Caco-2 (cell line): ENCODE results near the gene KLF6. TPM values are rescaled to one million over a fixed set of nuclear protein-coding genes. Genes with fewer than 3 reads are reported as not detected.
A peak's percentile ranks its signal among the peaks of the same experiment; 100 is the strongest.

Experiments used
- Bru-seq: library from RNA; stranded (reverse); fragments of 400-500 nt; gene quantifications from one replicate; lab custom pipeline; 2021; lab: Mats Ljungman, UMichigan
- BruChase-seq, 2 experiments: library from RNA; stranded (reverse); fragments of 400-500 nt; gene quantifications; one replicate each; lab custom pipeline; 2021; lab: Mats Ljungman, UMichigan
- BruUV-seq: library from RNA; stranded (reverse); fragments of 400-500 nt; replicated peaks from 2 replicates; lab custom pipeline; 2021; lab: Mats Ljungman, UMichigan
- CTCF ChIA-PET: fragments of 300-600 bp; sonication (Branson Sonifier 250); formaldehyde crosslinking; loops from one replicate; lab custom pipeline; 2022; ENCODE audit warnings: antibody characterized with exemption; lab: Charles Lee
- POLR2A ChIA-PET: fragments of 300-600 bp; sonication (Branson Sonifier 250); formaldehyde crosslinking; loops from one replicate; lab custom pipeline; 2022; ENCODE audit warnings: antibody characterized with exemption; lab: Charles Lee
- DNase-seq, 2 experiments: peaks; one replicate each; pipeline versions ENCODE4 v3.0.0 to v3.0.0-alpha.2; 2020 to 2022
- H3K27me3 ChIP-seq: replicated peaks from 2 replicates; pipeline ENCODE4 v1.6.0; 2011; ENCODE audit warnings: low read length; ENCODE audit not compliant: control insufficient read depth, insufficient read depth
- H3K36me3 ChIP-seq: 2 replicates; pipeline ENCODE4 v1.5.1; 2011; ENCODE audit warnings: low read length; ENCODE audit not compliant: control insufficient read depth, insufficient read depth
- H3K4me1 ChIP-seq: fragments of 250-450 bp; sonication (Bioruptor Pico); 2 replicates; pipeline ENCODE4 v1.5.1; 2020; ENCODE audit warnings: mild to moderate bottlenecking
- H3K4me3 ChIP-seq: 2 replicates; pipeline ENCODE4 v1.5.1; 2011; ENCODE audit warnings: low read depth, mild to moderate bottlenecking, control low read depth, low read length
- H3K9me3 ChIP-seq: fragments of 250-450 bp; sonication (Bioruptor Pico); 2 replicates; pipeline ENCODE4 v1.5.1; 2020; ENCODE audit warnings: mild to moderate bottlenecking, moderate library complexity
- H3K27ac Mint-ChIP-seq: one replicate; pipeline ENCODE4 v1.8.0; 2022; ENCODE audit warnings: mixed read lengths; ENCODE audit not compliant: unreplicated experiment
- H3K27me3 Mint-ChIP-seq: one replicate; pipeline ENCODE4 v1.8.0; 2022; ENCODE audit warnings: mixed read lengths; ENCODE audit not compliant: insufficient read depth, unreplicated experiment
- H3K36me3 Mint-ChIP-seq: one replicate; pipeline ENCODE4 v1.8.0; 2022; ENCODE audit warnings: mild to moderate bottlenecking, mixed read lengths; ENCODE audit not compliant: insufficient read depth, unreplicated experiment
- H3K4me1 Mint-ChIP-seq: one replicate; pipeline ENCODE4 v1.8.0; 2022; ENCODE audit warnings: low read depth, mixed read lengths; ENCODE audit not compliant: unreplicated experiment
- H3K4me3 Mint-ChIP-seq: one replicate; pipeline ENCODE4 v1.8.0; 2022; ENCODE audit warnings: mild to moderate bottlenecking, moderate library complexity, mixed read lengths; ENCODE audit not compliant: unreplicated experiment
- H3K9me3 Mint-ChIP-seq: one replicate; pipeline ENCODE4 v1.8.0; 2022; ENCODE audit warnings: mixed read lengths; ENCODE audit not compliant: unreplicated experiment
- intact Hi-C: fragments of 100-400 bp; cut with micrococcal nuclease; formaldehyde crosslinking; loops from one replicate; pipeline ENCODE4 v1.10.0; 2022; ENCODE audit not compliant: unreplicated experiment
- long read RNA-seq: library from polyadenylated mRNA; stranded (forward); transcript quantifications from one replicate; pipeline ENCODE4 v2.0.0, GENCODE V29; 2022
- total RNA-seq: library from RNA; stranded (reverse); gene quantifications from 2 replicates; pipeline ENCODE4 v1.2.3, GENCODE V29; 2022
- TF ChIP-seq, protein P1 (sequence below), 2 experiments: fragments of 200-600 bp in 1 of 2; IDR thresholded peaks; 1 replicate in 1 of 2; 2 replicates in 1 of 2; pipeline versions ENCODE4 v1.5.1 to v1.8.0; 2011 to 2022; ENCODE audit warnings: antibody characterized with exemption in 1 of 2, control low read depth in 1 of 2, inconsistent platforms in 1 of 2, low read depth in 1 of 2, low read length in 1 of 2, mild to moderate bottlenecking in 1 of 2, moderate library complexity in 1 of 2; ENCODE audit not compliant: insufficient read depth in 1 of 2, severe bottlenecking in 1 of 2, unreplicated experiment in 1 of 2

The KLF6 gene
- total RNA-seq (78.5 and 84.5 TPM in 2 replicates), Bru-seq, nascent RNA (percentile 99 among the genes with signal in this experiment), BruChase-seq, experiment 1, labeled RNA remaining after a 2-hour chase (percentile 96 among the genes with signal in this experiment), BruChase-seq, experiment 2, labeled RNA remaining after a 6-hour chase (percentile 90 among the genes with signal in this experiment)
- long read RNA-seq, full-length matches to known transcripts, result 72 of 111 reads
- long read RNA-seq, partial matches to known transcripts, result 3 of 111 reads
- long read RNA-seq, other reads (novel, unspliced or antisense), result 36 of 111 reads

DNA sequence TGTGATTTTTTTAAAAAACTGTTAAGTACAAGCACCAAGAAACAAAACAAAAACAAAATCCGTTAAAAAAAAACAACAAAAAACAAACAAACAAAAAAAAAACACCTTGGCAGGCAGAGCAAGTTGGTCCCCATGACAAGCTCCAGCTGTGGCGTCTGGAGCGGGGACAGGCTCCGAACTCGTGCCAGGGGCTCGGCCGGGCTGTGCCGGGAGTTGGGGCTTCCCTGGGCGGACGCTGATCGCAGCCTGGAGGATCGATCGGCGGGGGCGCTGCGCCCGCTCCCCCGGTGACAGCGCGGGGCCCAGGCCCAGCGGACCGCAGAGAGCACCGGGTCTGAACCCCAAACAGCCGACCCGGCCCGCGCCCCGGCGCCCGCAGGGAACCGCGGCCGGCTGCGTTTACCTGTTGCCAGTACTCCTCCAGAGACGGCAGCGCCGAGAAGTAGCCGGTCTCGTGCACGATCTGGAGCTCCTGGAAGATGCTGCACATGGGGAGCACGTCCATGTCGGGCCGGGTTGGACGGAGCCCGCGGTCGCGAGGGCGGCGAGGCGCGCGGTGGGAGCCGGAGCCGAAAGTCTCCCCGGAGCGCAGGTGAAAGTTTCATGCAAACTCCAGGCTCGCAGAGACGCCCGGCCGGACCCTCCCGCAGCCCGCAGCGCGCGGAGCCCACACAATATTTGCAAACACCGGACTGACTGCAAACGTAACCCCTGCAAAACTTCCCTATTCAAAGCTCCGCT, at the start of gene KLF6:
TSS of gene KLF6 (minus strand) at position 700 of the 741 bp plus-strand sequence. CDS start at position 505, 195 bp downstream.
- Mint-ChIP-seq H3K27me3 (no peaks in the 10 kb centered on the region), H3K4me1 (peaks cover 35% of the 10 kb centered on the region)
- intact Hi-C loops, result loop anchor here (1.0 to 10.0 kb wide), 9 partner anchors 8 to 587 kb away; no protein-coding TSS in a partner anchor

DNA sequence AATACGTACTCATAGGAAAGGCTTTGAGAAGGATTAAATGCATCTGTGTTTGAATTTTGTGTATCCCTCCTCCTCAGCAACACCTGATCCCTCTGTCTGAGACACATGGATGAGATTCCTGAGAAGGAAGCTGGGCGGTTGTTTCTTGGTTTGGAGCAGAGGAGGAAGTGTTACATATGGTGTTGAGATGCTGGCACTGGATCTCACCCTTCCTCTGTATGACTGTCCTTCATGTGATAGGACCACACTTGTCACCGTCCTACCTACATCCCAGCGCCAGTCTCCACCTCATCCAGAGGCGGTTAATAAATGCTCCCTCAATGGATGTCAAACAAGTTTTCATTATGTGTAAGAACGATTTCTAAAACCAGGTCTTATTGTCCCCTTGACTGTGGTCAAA, 49.4 kb upstream of the KLF6 start:
- ChIA-PET CTCF (interaction anchor here (0.6 kb wide), 1 partner anchor 416 kb away, joined by 4 read pairs; no protein-coding TSS in a partner anchor), POLR2A (no interaction called here)
- Histone ChIP-seq H3K4me1 (peaks cover 48% of the 10 kb centered on the region), H3K36me3 (no peaks in the 10 kb centered on the region), H3K27me3 (no peaks in the 10 kb centered on the region), H3K9me3 (no peaks in the 10 kb centered on the region), H3K4me3 (no peak overlapping the region)
- intact Hi-C loops, result no loop called here
- Mint-ChIP-seq H3K9me3 (no peaks in the 10 kb centered on the region), H3K27ac (no peak overlapping the region), H3K4me1 (peaks cover 34% of the 10 kb centered on the region), H3K36me3 (no peaks in the 10 kb centered on the region), H3K4me3 (no peak overlapping the region), H3K27me3 (no peaks in the 10 kb centered on the region)
- no TSS peak for BruUV-seq
- TF ChIP-seq, protein P1, sequence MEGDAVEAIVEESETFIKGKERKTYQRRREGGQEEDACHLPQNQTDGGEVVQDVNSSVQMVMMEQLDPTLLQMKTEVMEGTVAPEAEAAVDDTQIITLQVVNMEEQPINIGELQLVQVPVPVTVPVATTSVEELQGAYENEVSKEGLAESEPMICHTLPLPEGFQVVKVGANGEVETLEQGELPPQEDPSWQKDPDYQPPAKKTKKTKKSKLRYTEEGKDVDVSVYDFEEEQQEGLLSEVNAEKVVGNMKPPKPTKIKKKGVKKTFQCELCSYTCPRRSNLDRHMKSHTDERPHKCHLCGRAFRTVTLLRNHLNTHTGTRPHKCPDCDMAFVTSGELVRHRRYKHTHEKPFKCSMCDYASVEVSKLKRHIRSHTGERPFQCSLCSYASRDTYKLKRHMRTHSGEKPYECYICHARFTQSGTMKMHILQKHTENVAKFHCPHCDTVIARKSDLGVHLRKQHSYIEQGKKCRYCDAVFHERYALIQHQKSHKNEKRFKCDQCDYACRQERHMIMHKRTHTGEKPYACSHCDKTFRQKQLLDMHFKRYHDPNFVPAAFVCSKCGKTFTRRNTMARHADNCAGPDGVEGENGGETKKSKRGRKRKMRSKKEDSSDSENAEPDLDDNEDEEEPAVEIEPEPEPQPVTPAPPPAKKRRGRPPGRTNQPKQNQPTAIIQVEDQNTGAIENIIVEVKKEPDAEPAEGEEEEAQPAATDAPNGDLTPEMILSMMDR (IDR thresholded peaks at IDR 0.05; ENCODE audit: insufficient read depth in 1 of 2, low read depth in 1 of 2, low read length in 1 of 2, severe bottlenecking in 1 of 2, unreplicated experiment in 1 of 2), result no peak
- DNase-seq, result no peak

More for the DNA sequence above, at the start of gene KLF6:
- Mint-ChIP-seq H3K4me3 (peak within 1 kb of the TSS; percentile 91), H3K9me3 (peaks cover 4% of the 10 kb centered on the region), H3K27ac (peak within 1 kb of the TSS; percentile 98), H3K36me3 (peaks cover 71% of the 10 kb centered on the region)
- peaks cover 54% of the 10 kb centered on the region for H3K4me1 ChIP-seq
- H3K36me3 ChIP-seq, result peaks cover 10% of the 10 kb centered on the region
- H3K9me3 ChIP-seq, result no peaks in the 10 kb centered on the region
- H3K27me3 ChIP-seq, result no peaks in the 10 kb centered on the region
- TF ChIP-seq, protein P1 (IDR thresholded peaks at IDR 0.05; ENCODE audit: insufficient read depth in 1 of 2, low read depth in 1 of 2, low read length in 1 of 2, severe bottlenecking in 1 of 2, unreplicated experiment in 1 of 2), result no peak
- CTCF ChIA-PET, result interaction anchor here (1.4 to 1.6 kb wide), 4 partner anchors 25 to 68 kb away, joined by 6 to 10 read pairs (median 8); no protein-coding TSS in a partner anchor
- POLR2A ChIA-PET, result interaction anchor here (0.5 to 4.0 kb wide), 38 partner anchors 8 to 515 kb away, joined by 3 to 109 read pairs (median 6); no protein-coding TSS in a partner anchor
- BruUV-seq, result no TSS peak
- DNase-seq, result no peak
- H3K4me3 ChIP-seq, result peak within 1 kb of the TSS; percentile 96

DNA sequence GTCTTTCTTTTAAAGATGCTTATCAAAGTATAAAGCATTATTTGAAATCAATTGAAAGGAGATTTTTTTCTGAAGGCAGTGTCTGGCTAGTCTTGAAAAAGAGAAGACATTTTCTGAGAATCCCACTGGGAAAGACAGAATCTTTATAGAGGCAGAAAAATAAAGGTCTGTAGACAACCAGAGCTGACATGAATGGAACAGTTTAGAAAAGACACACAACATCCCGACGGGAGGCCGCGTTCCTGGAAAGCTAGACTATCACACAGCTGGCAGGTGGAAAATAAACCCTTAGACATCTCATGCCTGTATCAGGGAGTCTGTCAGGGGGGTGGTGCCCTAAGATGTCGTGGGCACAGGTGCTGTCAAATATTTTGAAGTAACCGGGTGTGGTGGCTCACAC, 48.0 kb upstream of the KLF6 start:
- Histone ChIP-seq H3K4me1 (peaks cover 56% of the 10 kb centered on the region), H3K36me3 (no peaks in the 10 kb centered on the region), H3K4me3 (no peak overlapping the region), H3K9me3 (no peaks in the 10 kb centered on the region), H3K27me3 (no peaks in the 10 kb centered on the region)
- no peak overlapping the region for H3K4me3 Mint-ChIP-seq
- DNase-seq, result no peak
- H3K9me3 Mint-ChIP-seq, result no peaks in the 10 kb centered on the region
- CTCF ChIA-PET, result no interaction called here
- peaks cover 43% of the 10 kb centered on the region for H3K4me1 Mint-ChIP-seq
- intact Hi-C loops, result no loop called here
- POLR2A ChIA-PET, result no interaction called here
- no peak overlapping the region for H3K27ac Mint-ChIP-seq
- BruUV-seq, result no TSS peak
- H3K27me3 Mint-ChIP-seq, result no peaks in the 10 kb centered on the region
- TF ChIP-seq, protein P1 (IDR thresholded peaks at IDR 0.05; ENCODE audit: insufficient read depth in 1 of 2, low read depth in 1 of 2, low read length in 1 of 2, severe bottlenecking in 1 of 2, unreplicated experiment in 1 of 2), result no peak
- no peaks in the 10 kb centered on the region for H3K36me3 Mint-ChIP-seq
